DOHH2 (cell line): ENCODE results near the gene UVRAG.
"Not testable (repeated sequence)": the region's sequence is repeated elsewhere in the genome, so short reads cannot be mapped to it uniquely, and the experiment has no call there.

Experiments
- H3F3A ChIP-seq: fragments of 200-600 bp; sonication (generic), shearing (Covaris generic); 2 replicates; pipeline ENCODE4 v1.6.0; 2016; ENCODE audit warnings: antibody characterized with exemption, mild to moderate bottlenecking; ENCODE audit not compliant: control insufficient read depth, insufficient read depth
- H3K27ac ChIP-seq: fragments of 200-600 bp; sonication (generic); 2 replicates; pipeline ENCODE4 v1.5.1; 2014; ENCODE audit warnings: low read depth, mild to moderate bottlenecking, low read length, moderate library complexity
- H3K27me3 ChIP-seq: fragments of 200-600 bp; sonication (generic); 2 replicates; pipeline ENCODE4 v1.6.1; 2014; ENCODE audit warnings: mild to moderate bottlenecking, low read length, mixed read lengths; ENCODE audit not compliant: control insufficient read depth
- H3K36me3 ChIP-seq: fragments of 200-600 bp; sonication (generic); 2 replicates; pipeline ENCODE4 v1.6.1; 2014; ENCODE audit warnings: mild to moderate bottlenecking, low read length, moderate library complexity, mixed read lengths; ENCODE audit not compliant: control insufficient read depth
- H3K4me1 ChIP-seq: fragments of 200-600 bp; sonication (generic); 2 replicates; pipeline ENCODE4 v1.6.1; 2014; ENCODE audit warnings: mild to moderate bottlenecking, low read length, mixed read lengths; ENCODE audit not compliant: control insufficient read depth
- H3K4me2 ChIP-seq: fragments of 200-600 bp; sonication (generic); 2 replicates; pipeline ENCODE4 v1.6.0; 2014; ENCODE audit warnings: mild to moderate bottlenecking, low read length, moderate library complexity
- H3K4me3 ChIP-seq: fragments of 200-600 bp; sonication (generic); 2 replicates; pipeline ENCODE4 v1.5.1; 2014; ENCODE audit warnings: mild to moderate bottlenecking, low read length, mixed read lengths
- H3K79me2 ChIP-seq: fragments of 200-600 bp; sonication (generic); 2 replicates; pipeline ENCODE4 v1.6.1; 2014; ENCODE audit warnings: mild to moderate bottlenecking, low read length, mixed read lengths; ENCODE audit not compliant: control insufficient read depth
- H3K9me2 ChIP-seq: fragments of 200-600 bp; sonication (generic); replicated peaks from 2 replicates; pipeline ENCODE4 v1.6.1; 2014; ENCODE audit warnings: mild to moderate bottlenecking, low read length, mixed read lengths; ENCODE audit not compliant: control insufficient read depth
- H3K9me3 ChIP-seq: fragments of 200-600 bp; sonication (generic); 2 replicates; pipeline ENCODE4 v1.6.1; 2014; ENCODE audit warnings: antibody characterized with exemption, low read length, mixed read lengths; ENCODE audit not compliant: control insufficient read depth, insufficient read depth
- H4K20me1 ChIP-seq: fragments of 200-600 bp; sonication (generic); 2 replicates; pipeline ENCODE4 v1.6.0; 2014; ENCODE audit warnings: low read depth, mild to moderate bottlenecking, antibody characterized with exemption, low read length, moderate library complexity; ENCODE audit not compliant: control insufficient read depth, insufficient read depth
- CTCF ChIP-seq: fragments of 200-600 bp; sonication (generic); IDR thresholded peaks from one replicate; pipeline ENCODE4 v1.5.1; 2014; ENCODE audit warnings: antibody characterized with exemption, mild to moderate bottlenecking, low read depth, low read length; ENCODE audit not compliant: poor library complexity, severe bottlenecking
- EZH2phosphoT487 ChIP-seq: fragments of 200-600 bp; sonication (generic); IDR thresholded peaks from 2 replicates; pipeline ENCODE4 v1.6.1; 2017; ENCODE audit warnings: borderline replicate concordance, mild to moderate bottlenecking, antibody characterized with exemption, low read length, moderate library complexity, mixed read lengths

Gene UVRAG

GRCh38 chr11:75852406-75853017, 37.5 kb downstream of the UVRAG start:
- TF ChIP-seq EZH2phosphoT487 (no peak), CTCF (no peak)
- Histone ChIP-seq H3K4me3 (no peak overlapping the region), H3K4me1 (peaks cover 25% of the 10 kb centered on the region), H3K27me3 (no peaks in the 10 kb centered on the region), H3K9me2 (no peaks in the 10 kb centered on the region), H3K79me2 (peaks cover 98% of the 10 kb centered on the region), H3K4me2 (no peak overlapping the region), H3K36me3 (peaks cover 81% of the 10 kb centered on the region), H4K20me1 (peaks cover 20% of the 10 kb centered on the region), H3K9me3 (no peaks in the 10 kb centered on the region), H3F3A (peaks cover 10% of the 10 kb centered on the region; the same call in 1 of the 2 replicates), H3K27ac (no peak overlapping the region)

- not testable (repeated sequence) for H3K27me3 ChIP-seq, H3K9me3 ChIP-seq, H3K4me2 ChIP-seq, H3K27ac ChIP-seq, H3K9me2 ChIP-seq, H3K4me3 ChIP-seq, H3F3A ChIP-seq
- Histone ChIP-seq H3K36me3 (peaks cover 83% of the 10 kb centered on the region), H4K20me1 (peaks cover 24% of the 10 kb centered on the region), H3K79me2 (peaks cover 98% of the 10 kb centered on the region), H3K4me1 (peaks cover 24% of the 10 kb centered on the region)
These were observed 38.6 kb downstream of the UVRAG start for GRCh38 chr11:75853563-75853962.

GRCh38 chr11:75853971-75854370, 39.0 kb downstream of the UVRAG start:
- no peaks in the 10 kb centered on the region for H3K27me3 ChIP-seq
- H3K79me2 ChIP-seq = peaks cover 98% of the 10 kb centered on the region
- H3F3A ChIP-seq = peaks cover 8% of the 10 kb centered on the region; the same call in 1 of the 2 replicates
- peaks cover 83% of the 10 kb centered on the region for H3K36me3 ChIP-seq
- H3K4me3 ChIP-seq = no peak overlapping the region
- TF ChIP-seq CTCF = no peak
- TF ChIP-seq EZH2phosphoT487 = no peak
- H3K9me2 ChIP-seq = no peaks in the 10 kb centered on the region
- peaks cover 25% of the 10 kb centered on the region for H3K4me1 ChIP-seq
- H3K4me2 ChIP-seq = no peak overlapping the region
- H4K20me1 ChIP-seq = peaks cover 26% of the 10 kb centered on the region
- H3K9me3 ChIP-seq = no peaks in the 10 kb centered on the region
- H3K27ac ChIP-seq = no peak overlapping the region

GRCh38 chr11:75855206-75855605, 40.2 kb downstream of the UVRAG start:
- H4K20me1 ChIP-seq = peaks cover 21% of the 10 kb centered on the region
- no peak for TF ChIP-seq CTCF
- TF ChIP-seq EZH2phosphoT487 = no peak

More at GRCh38 chr11:75855206-75855605, 40.2 kb downstream of the UVRAG start:
- no peaks in the 10 kb centered on the region for H3K9me2 ChIP-seq
- H3K4me3 ChIP-seq = no peak overlapping the region
- H3K79me2 ChIP-seq = peaks cover 96% of the 10 kb centered on the region
- H3K27ac ChIP-seq = no peak overlapping the region
- peaks cover 16% of the 10 kb centered on the region for H3K4me1 ChIP-seq
- no peak overlapping the region for H3K4me2 ChIP-seq
- H3K36me3 ChIP-seq = peaks cover 82% of the 10 kb centered on the region
- H3K27me3 ChIP-seq = no peaks in the 10 kb centered on the region
- H3K9me3 ChIP-seq = no peaks in the 10 kb centered on the region
- H3F3A ChIP-seq = peaks cover 7% of the 10 kb centered on the region; the same call in 1 of the 2 replicates
